Loucy (cell line): ENCODE data around the gene TBC1D20.

ENCODE experiments used
- H2AFZ ChIP-seq: fragments of 200-600 bp; sonication (generic); 2 replicates; pipeline ENCODE4 v1.6.0; 2016; ENCODE audit warnings: antibody characterized with exemption, mild to moderate bottlenecking, low read length, moderate library complexity
- H3F3A ChIP-seq: fragments of 200-600 bp; 2 replicates; pipeline ENCODE4 v1.6.0; 2016; ENCODE audit warnings: antibody characterized with exemption, low read depth, mild to moderate bottlenecking
- H3K27me3 ChIP-seq: fragments of 200-600 bp; sonication (generic); 2 replicates; pipeline ENCODE4 v1.6.1; 2014; ENCODE audit warnings: low read length, mild to moderate bottlenecking; ENCODE audit not compliant: insufficient read depth, poor library complexity, severe bottlenecking
- H3K36me3 ChIP-seq: fragments of 200-600 bp; sonication (generic); 2 replicates; pipeline ENCODE4 v1.6.1; 2016; ENCODE audit warnings: low read length; ENCODE audit not compliant: insufficient read depth
- H3K4me1 ChIP-seq: fragments of 200-600 bp; sonication (generic); 2 replicates; pipeline ENCODE4 v1.5.1; 2014; ENCODE audit warnings: low read length, mild to moderate bottlenecking; ENCODE audit not compliant: insufficient read depth, poor library complexity, severe bottlenecking
- H3K4me2 ChIP-seq: fragments of 200-600 bp; sonication (generic); 2 replicates; pipeline ENCODE4 v1.6.0; 2014; ENCODE audit warnings: antibody characterized with exemption, low read length, low read depth, mild to moderate bottlenecking; ENCODE audit not compliant: poor library complexity, severe bottlenecking
- H3K4me3 ChIP-seq: fragments of 200-600 bp; sonication (generic); 2 replicates; pipeline ENCODE4 v1.5.1; 2014; ENCODE audit warnings: low read length, mild to moderate bottlenecking, mixed read lengths; ENCODE audit not compliant: poor library complexity, severe bottlenecking
- H3K79me2 ChIP-seq: fragments of 200-600 bp; sonication (generic); 2 replicates; pipeline ENCODE4 v1.6.1; 2014; ENCODE audit warnings: low read length; ENCODE audit not compliant: insufficient read depth
- H3K9ac ChIP-seq: fragments of 200-600 bp; sonication (generic); 2 replicates; pipeline ENCODE4 v1.6.0; 2014; ENCODE audit warnings: mild to moderate bottlenecking, low read depth, low read length, moderate library complexity; ENCODE audit not compliant: poor library complexity, severe bottlenecking
- H3K9me2 ChIP-seq: fragments of 200-600 bp; sonication (generic); replicated peaks from 2 replicates; pipeline ENCODE4 v1.6.1; 2016; ENCODE audit warnings: low read depth, low read length, mixed read lengths
- H3K9me3 ChIP-seq: fragments of 200-600 bp; sonication (generic); 2 replicates; pipeline ENCODE4 v1.6.1; 2014; ENCODE audit warnings: mild to moderate bottlenecking, antibody characterized with exemption, low read length, low read depth; ENCODE audit not compliant: insufficient read depth
- H4K20me1 ChIP-seq: fragments of 200-600 bp; sonication (generic); 2 replicates; pipeline ENCODE4 v1.6.0; 2014; ENCODE audit warnings: antibody characterized with exemption, low read length, mild to moderate bottlenecking; ENCODE audit not compliant: insufficient read depth, poor library complexity, severe bottlenecking
- EZH2phosphoT487 ChIP-seq: fragments of 200-600 bp; IDR thresholded peaks from 2 replicates; pipeline ENCODE4 v1.6.1; 2018; ENCODE audit warnings: antibody characterized with exemption, mild to moderate bottlenecking, moderate library complexity, borderline replicate concordance
- TF ChIP-seq, protein P1 (sequence below): fragments of 200-600 bp; sonication (generic); conservative IDR thresholded peaks from 2 replicates; pipeline ENCODE4 v1.5.1; 2014; ENCODE audit warnings: mild to moderate bottlenecking, antibody characterized with exemption, low read length

TBC1D20 gene

DNA sequence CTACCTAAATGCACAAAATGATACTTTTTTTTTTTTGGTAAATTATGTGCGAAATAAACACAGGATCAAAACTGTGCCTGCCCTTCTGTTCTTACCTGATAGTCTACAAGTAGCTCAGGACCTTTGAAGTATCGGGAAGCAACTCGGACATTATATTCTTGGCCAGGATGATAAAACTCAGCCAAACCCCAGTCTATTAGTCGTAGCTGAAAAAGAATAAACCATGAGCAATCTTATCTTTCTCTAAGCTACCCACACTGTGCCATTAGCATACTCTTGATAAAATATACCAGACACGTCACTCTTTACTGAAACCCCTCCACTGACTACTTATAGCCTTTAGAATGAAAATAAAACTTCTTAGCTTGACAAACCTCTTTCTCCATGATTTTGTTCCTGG, 29.8 kb upstream of the TBC1D20 start:
- Histone ChIP-seq H3K36me3 (peaks cover 87% of the 10 kb centered on the region; the same call in 1 of the 2 replicates), H2AFZ (no peak overlapping the region), H3K9me3 (no peaks in the 10 kb centered on the region), H3K27me3 (no peaks in the 10 kb centered on the region), H3K4me3 (no peak overlapping the region), H3F3A (no peaks in the 10 kb centered on the region), H3K9me2 (no peaks in the 10 kb centered on the region), H3K4me1 (no peaks in the 10 kb centered on the region), H4K20me1 (no peaks in the 10 kb centered on the region), H3K4me2 (no peak overlapping the region), H3K9ac (no peak overlapping the region), H3K79me2 (no peaks in the 10 kb centered on the region)
- TF ChIP-seq, protein P1, sequence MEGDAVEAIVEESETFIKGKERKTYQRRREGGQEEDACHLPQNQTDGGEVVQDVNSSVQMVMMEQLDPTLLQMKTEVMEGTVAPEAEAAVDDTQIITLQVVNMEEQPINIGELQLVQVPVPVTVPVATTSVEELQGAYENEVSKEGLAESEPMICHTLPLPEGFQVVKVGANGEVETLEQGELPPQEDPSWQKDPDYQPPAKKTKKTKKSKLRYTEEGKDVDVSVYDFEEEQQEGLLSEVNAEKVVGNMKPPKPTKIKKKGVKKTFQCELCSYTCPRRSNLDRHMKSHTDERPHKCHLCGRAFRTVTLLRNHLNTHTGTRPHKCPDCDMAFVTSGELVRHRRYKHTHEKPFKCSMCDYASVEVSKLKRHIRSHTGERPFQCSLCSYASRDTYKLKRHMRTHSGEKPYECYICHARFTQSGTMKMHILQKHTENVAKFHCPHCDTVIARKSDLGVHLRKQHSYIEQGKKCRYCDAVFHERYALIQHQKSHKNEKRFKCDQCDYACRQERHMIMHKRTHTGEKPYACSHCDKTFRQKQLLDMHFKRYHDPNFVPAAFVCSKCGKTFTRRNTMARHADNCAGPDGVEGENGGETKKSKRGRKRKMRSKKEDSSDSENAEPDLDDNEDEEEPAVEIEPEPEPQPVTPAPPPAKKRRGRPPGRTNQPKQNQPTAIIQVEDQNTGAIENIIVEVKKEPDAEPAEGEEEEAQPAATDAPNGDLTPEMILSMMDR = no peak
- TF ChIP-seq EZH2phosphoT487 = no peak

DNA sequence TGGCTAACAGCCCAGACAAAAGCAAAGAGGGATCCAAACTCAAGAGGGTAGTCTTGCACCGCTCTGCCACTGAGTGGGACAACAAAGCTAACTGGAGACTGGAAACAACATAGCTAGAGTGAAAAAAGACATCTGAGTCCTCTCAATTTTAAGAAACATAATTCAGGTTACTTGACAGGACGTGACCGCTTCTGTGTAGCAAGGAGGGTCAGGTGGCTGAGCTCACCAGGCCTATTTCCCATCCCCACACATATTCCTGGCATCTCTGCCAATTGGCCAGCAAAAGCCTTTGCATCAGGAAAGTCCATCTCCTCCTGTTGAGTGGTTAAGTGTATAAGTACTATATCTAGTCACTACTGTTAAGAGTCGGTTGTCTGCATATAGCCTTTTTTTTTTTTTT, 25.3 kb upstream of the TBC1D20 start:
- no peak for TF ChIP-seq EZH2phosphoT487
- TF ChIP-seq, protein P1 = no peak
- Histone ChIP-seq H3K4me3 (no peak overlapping the region), H3K27me3 (no peaks in the 10 kb centered on the region)

DNA sequence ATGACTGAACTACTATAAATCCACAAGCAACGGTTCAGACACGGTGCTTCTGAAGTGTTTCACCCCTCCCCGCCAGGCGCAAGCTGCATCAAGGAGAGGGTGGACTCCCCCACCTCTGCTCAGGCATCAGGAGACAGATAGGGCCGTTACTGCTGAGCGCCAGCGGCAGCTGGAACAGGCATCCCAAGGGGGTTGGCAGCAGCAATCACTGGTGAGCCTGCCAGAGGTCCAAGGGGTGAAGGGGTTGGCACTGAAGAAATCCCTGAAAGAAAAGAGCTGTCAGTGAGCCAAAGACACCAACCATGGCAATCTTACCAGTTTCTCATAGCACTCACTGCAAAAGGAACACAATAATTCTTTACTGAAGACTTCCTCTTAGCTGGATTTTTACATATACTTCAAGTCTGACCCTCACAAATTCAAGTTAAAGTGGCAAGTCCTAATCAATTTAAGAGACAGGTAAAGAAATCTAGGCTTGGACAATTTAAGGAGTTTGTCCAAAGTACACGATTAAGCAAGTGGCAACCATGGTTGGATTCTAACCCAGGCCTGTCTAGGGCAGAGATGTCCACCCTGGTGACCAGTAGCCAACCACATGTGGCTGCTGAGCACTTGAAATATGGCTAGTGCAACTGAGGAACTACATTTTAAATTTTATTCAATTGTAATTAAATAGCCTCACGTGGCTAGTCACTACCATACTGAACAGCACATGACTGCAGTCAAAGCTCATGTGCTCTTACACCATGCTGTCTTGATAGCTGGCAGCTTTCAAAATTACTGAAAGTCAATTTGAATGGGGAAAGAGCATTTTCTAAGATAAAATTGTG, 21.7 kb upstream of the TBC1D20 start:
- peaks cover 87% of the 10 kb centered on the region; the same call in 1 of the 2 replicates for H3K36me3 ChIP-seq
- H3K9me3 ChIP-seq = no peaks in the 10 kb centered on the region
- H4K20me1 ChIP-seq = peaks cover 12% of the 10 kb centered on the region

More for the DNA sequence above, 25.3 kb upstream of the TBC1D20 start:
- Histone ChIP-seq H3K4me1 (no peaks in the 10 kb centered on the region), H2AFZ (no peak overlapping the region), H4K20me1 (peaks cover 2% of the 10 kb centered on the region), H3K79me2 (no peaks in the 10 kb centered on the region), H3K36me3 (peaks cover 92% of the 10 kb centered on the region; the same call in 1 of the 2 replicates), H3K4me2 (no peak overlapping the region), H3K9me3 (no peaks in the 10 kb centered on the region), H3K9ac (no peak overlapping the region), H3K9me2 (no peaks in the 10 kb centered on the region), H3F3A (no peaks in the 10 kb centered on the region)

More for the DNA sequence above, 21.7 kb upstream of the TBC1D20 start:
- H3K27me3 ChIP-seq = no peaks in the 10 kb centered on the region
- H3K79me2 ChIP-seq = no peaks in the 10 kb centered on the region
- no peak overlapping the region for H3K4me2 ChIP-seq
- H3F3A ChIP-seq = no peaks in the 10 kb centered on the region
- peaks cover 14% of the 10 kb centered on the region for H3K4me1 ChIP-seq
- no peak overlapping the region for H2AFZ ChIP-seq
- no peak overlapping the region for H3K9ac ChIP-seq
- H3K9me2 ChIP-seq = no peaks in the 10 kb centered on the region
- no peak overlapping the region for H3K4me3 ChIP-seq
- no peak for TF ChIP-seq EZH2phosphoT487
